Muscle layer of duodenum (tissue), 2 donors: ENCODE results near the gene BRF1.
"Not testable (repeated sequence)": the region's sequence is repeated elsewhere in the genome, so short reads cannot be mapped to it uniquely, and the experiment has no call there.

Source experiments
- H3K27ac ChIP-seq: one replicate; pipeline ENCODE4 v1.7.0; 2013; ENCODE audit warnings: mild to moderate bottlenecking, low read length
- H3K27me3 ChIP-seq: one replicate; pipeline ENCODE4 v1.7.0; 2013; ENCODE audit warnings: low read depth, mild to moderate bottlenecking, control low read depth, low read length
- H3K36me3 ChIP-seq, 2 donors: one replicate each; pipeline ENCODE4 v1.7.0; 2013; ENCODE audit warnings: low read length in 2 of 2, control low read depth in 1 of 2, mild to moderate bottlenecking in 1 of 2; ENCODE audit not compliant: insufficient read depth in 2 of 2, control insufficient read depth in 1 of 2
- H3K4me1 ChIP-seq, 2 donors: one replicate each; pipeline ENCODE4 v1.7.0; 2013; ENCODE audit warnings: low read length in 2 of 2, mild to moderate bottlenecking in 2 of 2, control low read depth in 1 of 2, moderate library complexity in 1 of 2; ENCODE audit not compliant: insufficient read depth in 2 of 2, control insufficient read depth in 1 of 2
- H3K4me3 ChIP-seq, 2 donors: one replicate each; pipeline ENCODE4 v1.7.0; 2013; ENCODE audit warnings: low read length in 2 of 2, low read depth in 1 of 2, mild to moderate bottlenecking in 1 of 2
- H3K9me3 ChIP-seq, 2 donors: one replicate each; pipeline ENCODE4 v1.7.0; 2013; ENCODE audit warnings: low read length in 2 of 2, control low read depth in 1 of 2, mild to moderate bottlenecking in 1 of 2; ENCODE audit not compliant: control insufficient read depth in 1 of 2
- donor health status: healthy.

The BRF1 gene

DNA sequence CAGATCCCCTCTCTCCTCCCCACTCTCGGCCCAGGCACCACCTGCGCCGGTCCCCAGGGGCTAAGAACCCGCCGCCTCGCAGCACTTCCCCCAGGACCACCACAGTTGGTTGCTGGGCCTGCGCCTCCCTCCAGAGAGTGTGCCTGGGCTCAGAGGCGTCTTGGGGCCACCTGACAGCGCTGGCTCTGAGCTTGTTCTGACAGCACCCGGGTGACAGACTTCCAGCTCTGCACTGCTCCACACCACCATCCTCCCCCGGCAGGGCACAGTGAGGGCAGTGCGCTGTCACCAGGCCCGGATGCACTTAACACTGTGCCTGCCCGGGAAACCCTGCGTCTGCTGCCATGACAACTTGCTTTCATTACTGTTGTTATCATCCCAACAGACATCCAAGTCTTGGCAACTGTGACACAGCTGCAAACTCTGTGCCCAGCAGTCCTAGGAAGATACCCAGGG is 6.6 kb downstream of the BRF1 start:
- H3K4me1 ChIP-seq = peaks cover 0 to 20% of the 10 kb centered on the region in 2 donors

DNA sequence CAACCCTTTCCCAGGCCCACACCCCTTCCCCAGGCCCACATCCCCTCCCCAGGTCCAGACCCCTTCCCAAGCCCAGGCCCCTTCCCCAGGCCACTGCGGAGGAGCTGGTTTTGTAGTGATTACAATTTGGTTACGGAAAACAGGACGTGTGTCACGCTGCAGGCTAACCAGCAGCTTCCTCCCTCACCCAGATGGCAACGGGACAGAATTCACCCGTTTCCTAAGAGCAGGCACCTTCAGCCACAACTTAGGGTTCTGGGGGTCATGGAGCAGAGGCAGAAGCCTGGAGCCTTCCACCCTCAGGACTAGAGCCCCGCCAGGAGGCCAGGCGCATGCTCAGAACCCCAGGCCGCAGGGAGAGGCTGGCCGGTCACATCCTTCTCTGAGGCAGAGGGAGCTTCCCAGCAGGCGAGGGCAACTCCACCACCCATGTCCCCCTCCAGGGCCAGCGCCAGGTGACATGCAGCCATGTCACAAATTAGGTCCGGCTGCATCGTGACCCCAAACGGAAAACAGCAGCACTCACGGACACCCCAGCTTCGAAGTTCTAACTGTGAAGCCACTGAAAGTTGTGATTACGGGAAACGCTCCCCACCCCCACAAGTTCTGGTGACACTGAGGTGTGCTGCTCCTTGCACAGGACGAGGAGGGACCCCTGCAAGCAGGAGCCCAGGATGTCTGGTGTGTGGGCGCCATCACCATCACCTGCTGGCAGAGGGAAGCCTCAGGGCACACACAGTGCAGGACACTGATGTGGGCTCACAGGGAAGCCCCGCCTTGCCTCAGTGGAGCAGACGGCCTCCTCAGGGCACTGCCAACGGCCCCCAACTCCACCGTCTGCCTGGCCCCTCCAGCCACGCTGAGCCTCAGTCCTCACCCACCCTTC is 7.7 kb downstream of the BRF1 start:
- Histone ChIP-seq H3K4me1 (peaks cover 0 to 14% of the 10 kb centered on the region in 2 donors), H3K36me3 (no peaks in the 10 kb centered on the region), H3K9me3 (no peaks in the 10 kb centered on the region), H3K27ac (no peak overlapping the region), H3K27me3 (no peaks in the 10 kb centered on the region), H3K4me3 (no peak overlapping the region)

More for the DNA sequence above, 6.6 kb downstream of the BRF1 start:
- no peaks in the 10 kb centered on the region for H3K36me3 ChIP-seq
- H3K27ac ChIP-seq = no peak overlapping the region
- no peak overlapping the region for H3K4me3 ChIP-seq
- no peaks in the 10 kb centered on the region for H3K9me3 ChIP-seq
- H3K27me3 ChIP-seq = no peaks in the 10 kb centered on the region

DNA sequence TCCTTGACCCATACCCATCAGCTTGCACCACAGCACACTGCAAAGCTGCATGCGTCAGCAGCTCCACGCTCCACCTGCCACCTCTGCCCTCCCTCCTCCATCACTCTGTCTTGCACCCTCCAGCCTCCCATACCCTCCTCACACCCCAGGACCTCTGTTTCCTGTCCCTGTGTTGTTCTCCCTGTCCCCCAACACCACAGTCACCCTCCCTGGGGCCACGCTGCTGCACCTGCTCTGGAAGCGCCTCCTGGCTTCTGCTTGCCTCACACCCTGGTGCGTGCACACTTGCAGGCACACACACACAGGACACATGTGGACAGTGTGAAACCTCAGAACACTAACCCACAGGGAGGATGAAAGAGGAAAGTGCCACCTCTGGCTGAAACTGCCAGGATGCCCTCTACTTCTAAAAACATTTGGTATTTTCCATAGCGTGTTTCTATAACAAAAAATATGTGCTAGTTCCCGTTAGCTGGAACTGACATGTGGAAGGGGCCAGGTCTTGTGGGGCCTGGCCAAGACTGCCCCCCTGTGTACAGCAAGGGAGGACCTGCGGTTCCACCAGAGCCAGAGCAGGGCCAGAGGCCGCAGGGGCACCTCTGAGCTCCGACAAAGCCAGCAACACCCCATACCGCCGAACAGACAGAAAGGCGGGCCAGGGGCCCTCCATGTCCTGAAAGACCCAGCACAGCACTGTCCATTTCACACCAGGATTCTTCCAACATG is 10.0 kb downstream of the BRF1 start:
- Histone ChIP-seq H3K4me1 (peaks cover 0 to 14% of the 10 kb centered on the region in 2 donors), H3K27me3 (no peaks in the 10 kb centered on the region), H3K4me3 (no peak overlapping the region), H3K9me3 (no peaks in the 10 kb centered on the region), H3K27ac (no peak overlapping the region), H3K36me3 (no peaks in the 10 kb centered on the region)

- not testable (repeated sequence) for H3K4me1 ChIP-seq, H3K4me3 ChIP-seq, H3K9me3 ChIP-seq, H3K27ac ChIP-seq, H3K36me3 ChIP-seq, H3K27me3 ChIP-seq
Measured at GRCh38 chr14:105288936-105289335, 11.9 kb downstream of the BRF1 start.

GRCh38 chr14:105287249-105288102 is 13.3 kb downstream of the BRF1 start:
- Histone ChIP-seq H3K27ac (no peak overlapping the region), H3K36me3 (peaks cover 0 to 6% of the 10 kb centered on the region in 2 donors), H3K9me3 (no peaks in the 10 kb centered on the region), H3K27me3 (no peaks in the 10 kb centered on the region), H3K4me1 (peaks cover 0 to 1% of the 10 kb centered on the region in 2 donors), H3K4me3 (no peak overlapping the region)

DNA sequence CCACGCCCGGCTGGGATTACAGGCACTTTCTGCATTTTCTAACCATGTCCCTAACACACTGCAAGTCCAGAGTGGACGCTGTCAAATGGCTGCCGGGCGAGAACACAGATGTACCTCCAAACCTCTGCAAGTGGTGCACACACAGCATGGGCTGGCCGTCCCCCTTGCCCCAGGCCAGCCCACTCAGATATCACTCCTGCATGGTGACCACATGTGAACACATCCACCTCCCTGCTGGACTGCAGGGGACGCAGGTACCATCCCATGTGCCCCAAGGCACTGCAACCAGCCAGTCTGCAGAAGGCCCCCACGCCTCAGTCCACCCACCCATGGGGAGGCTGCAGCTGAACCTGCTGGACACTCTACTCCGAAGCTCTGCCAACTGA is 14.0 kb downstream of the BRF1 start:
- Histone ChIP-seq H3K36me3 (peaks cover 0 to 6% of the 10 kb centered on the region in 2 donors), H3K4me1 (peaks cover 0 to 2% of the 10 kb centered on the region in 2 donors)

GRCh38 chr14:105285174-105285573 is 15.6 kb downstream of the BRF1 start:
- Histone ChIP-seq H3K4me1 (peaks cover 0 to 9% of the 10 kb centered on the region in 2 donors), H3K4me3 (no peak overlapping the region), H3K9me3 (no peaks in the 10 kb centered on the region), H3K27ac (no peak overlapping the region), H3K27me3 (no peaks in the 10 kb centered on the region), H3K36me3 (peaks cover 0 to 6% of the 10 kb centered on the region in 2 donors)

More for the DNA sequence above, 14.0 kb downstream of the BRF1 start:
- Histone ChIP-seq H3K9me3 (no peaks in the 10 kb centered on the region), H3K27ac (no peak overlapping the region), H3K27me3 (no peaks in the 10 kb centered on the region), H3K4me3 (no peak overlapping the region)

DNA sequence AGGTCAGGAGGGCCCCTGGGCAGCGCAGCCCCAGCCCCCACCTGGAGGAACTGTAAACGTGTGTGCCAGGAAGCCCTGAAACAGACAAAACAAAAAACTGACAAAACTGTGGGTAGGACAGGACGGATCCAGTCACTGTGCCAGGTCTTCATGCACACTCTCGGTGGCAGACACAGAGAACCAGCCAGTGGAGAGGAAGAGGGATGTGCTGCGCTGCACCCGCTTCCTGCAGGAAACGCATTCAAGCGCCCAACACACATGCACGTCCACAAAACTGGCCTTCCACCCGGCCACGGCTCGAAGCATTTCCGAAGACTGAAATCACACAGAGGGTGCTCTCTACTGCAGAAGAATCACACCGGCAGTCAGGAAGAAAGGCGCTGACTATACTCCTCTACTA is 16.9 kb downstream of the BRF1 start:
- Histone ChIP-seq H3K4me3 (no peak overlapping the region), H3K27ac (no peak overlapping the region), H3K27me3 (no peaks in the 10 kb centered on the region), H3K9me3 (no peaks in the 10 kb centered on the region), H3K4me1 (peaks cover 0 to 9% of the 10 kb centered on the region in 2 donors), H3K36me3 (peaks cover 0 to 6% of the 10 kb centered on the region in 2 donors)

GRCh38 chr14:105283028-105283427 is 17.8 kb downstream of the BRF1 start:
- H3K4me1 ChIP-seq = peaks cover 0 to 9% of the 10 kb centered on the region in 2 donors

DNA sequence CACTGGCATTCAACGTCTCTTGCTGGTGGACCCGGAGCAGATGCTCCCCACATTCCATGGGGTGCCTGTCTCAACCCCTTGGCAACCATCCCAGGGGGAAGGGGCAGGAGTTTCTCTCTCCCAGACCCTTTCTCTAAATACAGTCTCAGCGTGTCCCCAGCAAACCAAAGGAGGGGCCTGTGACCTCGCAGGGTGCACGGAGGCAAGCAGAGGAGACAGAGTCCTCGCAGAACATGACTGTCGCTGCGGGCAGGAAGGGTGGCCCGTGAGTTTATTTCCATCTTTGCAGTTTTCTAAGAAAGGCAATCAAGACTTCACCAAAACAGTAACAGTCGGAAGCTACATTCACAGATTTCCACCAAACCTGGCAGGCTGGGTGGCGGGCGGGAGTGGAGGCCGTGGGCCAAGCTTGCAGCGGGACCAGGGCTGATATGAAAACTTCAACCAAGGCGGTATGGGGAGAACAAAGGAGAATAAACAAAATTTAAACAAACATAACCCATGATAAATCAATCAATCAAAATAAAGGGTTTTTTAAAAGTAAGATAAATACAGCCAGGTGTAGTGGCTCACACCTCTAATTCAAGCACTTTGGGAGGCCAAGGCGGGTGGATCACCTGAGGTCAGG is 18.6 kb downstream of the BRF1 start:
- Histone ChIP-seq H3K4me3 (no peak overlapping the region), H3K27ac (no peak overlapping the region)

More at GRCh38 chr14:105283028-105283427, 17.8 kb downstream of the BRF1 start:
- Histone ChIP-seq H3K36me3 (peaks cover 0 to 6% of the 10 kb centered on the region in 2 donors), H3K27me3 (no peaks in the 10 kb centered on the region), H3K4me3 (no peak overlapping the region), H3K27ac (no peak overlapping the region), H3K9me3 (no peaks in the 10 kb centered on the region)

More for the DNA sequence above, 18.6 kb downstream of the BRF1 start:
- Histone ChIP-seq H3K4me1 (peaks cover 0 to 9% of the 10 kb centered on the region in 2 donors), H3K36me3 (peaks cover 0 to 6% of the 10 kb centered on the region in 2 donors), H3K27me3 (no peaks in the 10 kb centered on the region), H3K9me3 (no peaks in the 10 kb centered on the region)
